ENCODE results near the gene RNASE8.

Gene RNASE8

GRCh38 chr14:21092273-21093011 lies 34.8 kb downstream of the RNASE8 start:
- DNase-seq (ENCODE audit: low read depth): peak; percentile 81
- TF ChIP-seq, protein P1, sequence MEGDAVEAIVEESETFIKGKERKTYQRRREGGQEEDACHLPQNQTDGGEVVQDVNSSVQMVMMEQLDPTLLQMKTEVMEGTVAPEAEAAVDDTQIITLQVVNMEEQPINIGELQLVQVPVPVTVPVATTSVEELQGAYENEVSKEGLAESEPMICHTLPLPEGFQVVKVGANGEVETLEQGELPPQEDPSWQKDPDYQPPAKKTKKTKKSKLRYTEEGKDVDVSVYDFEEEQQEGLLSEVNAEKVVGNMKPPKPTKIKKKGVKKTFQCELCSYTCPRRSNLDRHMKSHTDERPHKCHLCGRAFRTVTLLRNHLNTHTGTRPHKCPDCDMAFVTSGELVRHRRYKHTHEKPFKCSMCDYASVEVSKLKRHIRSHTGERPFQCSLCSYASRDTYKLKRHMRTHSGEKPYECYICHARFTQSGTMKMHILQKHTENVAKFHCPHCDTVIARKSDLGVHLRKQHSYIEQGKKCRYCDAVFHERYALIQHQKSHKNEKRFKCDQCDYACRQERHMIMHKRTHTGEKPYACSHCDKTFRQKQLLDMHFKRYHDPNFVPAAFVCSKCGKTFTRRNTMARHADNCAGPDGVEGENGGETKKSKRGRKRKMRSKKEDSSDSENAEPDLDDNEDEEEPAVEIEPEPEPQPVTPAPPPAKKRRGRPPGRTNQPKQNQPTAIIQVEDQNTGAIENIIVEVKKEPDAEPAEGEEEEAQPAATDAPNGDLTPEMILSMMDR (IDR thresholded peaks at IDR 0.05; ENCODE audit: low read length, missing control alignments): no peak

DNA sequence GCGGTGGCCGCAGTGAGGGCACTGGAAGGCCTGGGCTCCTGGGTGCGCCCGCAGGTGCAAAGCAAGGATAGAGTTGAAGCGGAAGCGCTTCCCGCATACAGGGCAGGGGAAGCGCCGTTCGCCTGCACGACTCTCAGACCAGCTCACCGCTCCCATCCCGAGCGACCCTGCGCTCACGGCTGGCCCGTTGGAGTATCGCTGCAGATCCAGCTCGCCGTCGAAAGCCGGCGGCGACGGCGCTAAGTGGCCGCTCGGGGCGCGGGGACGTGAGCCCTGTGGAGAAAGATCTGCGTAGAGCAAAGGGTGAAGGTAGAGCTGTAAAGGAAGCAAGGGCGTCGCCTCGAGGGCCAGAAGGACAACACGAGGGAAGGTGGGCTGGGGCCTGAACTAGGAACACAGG lies 35.4 kb downstream of the RNASE8 start:
- TF ChIP-seq, protein P1 (IDR thresholded peaks at IDR 0.05; ENCODE audit: low read length, missing control alignments): no peak
- no peak overlapping the region for H3K4me3 ChIP-seq (replicated peaks; ENCODE audit: low read depth, low read length)
- no peak for DNase-seq (ENCODE audit: low read depth)

More at GRCh38 chr14:21092273-21093011, 34.8 kb downstream of the RNASE8 start:
- H3K4me3 ChIP-seq (replicated peaks; ENCODE audit: low read depth, low read length): no peak overlapping the region

GRCh38 chr14:21093769-21094681 lies 36.4 kb downstream of the RNASE8 start:
- TF ChIP-seq, protein P1 (IDR thresholded peaks at IDR 0.05; ENCODE audit: low read length, missing control alignments): peak; percentile 44
- no peak for DNase-seq (ENCODE audit: low read depth)
- no peak overlapping the region for H3K4me3 ChIP-seq (replicated peaks; ENCODE audit: low read depth, low read length)

DNA sequence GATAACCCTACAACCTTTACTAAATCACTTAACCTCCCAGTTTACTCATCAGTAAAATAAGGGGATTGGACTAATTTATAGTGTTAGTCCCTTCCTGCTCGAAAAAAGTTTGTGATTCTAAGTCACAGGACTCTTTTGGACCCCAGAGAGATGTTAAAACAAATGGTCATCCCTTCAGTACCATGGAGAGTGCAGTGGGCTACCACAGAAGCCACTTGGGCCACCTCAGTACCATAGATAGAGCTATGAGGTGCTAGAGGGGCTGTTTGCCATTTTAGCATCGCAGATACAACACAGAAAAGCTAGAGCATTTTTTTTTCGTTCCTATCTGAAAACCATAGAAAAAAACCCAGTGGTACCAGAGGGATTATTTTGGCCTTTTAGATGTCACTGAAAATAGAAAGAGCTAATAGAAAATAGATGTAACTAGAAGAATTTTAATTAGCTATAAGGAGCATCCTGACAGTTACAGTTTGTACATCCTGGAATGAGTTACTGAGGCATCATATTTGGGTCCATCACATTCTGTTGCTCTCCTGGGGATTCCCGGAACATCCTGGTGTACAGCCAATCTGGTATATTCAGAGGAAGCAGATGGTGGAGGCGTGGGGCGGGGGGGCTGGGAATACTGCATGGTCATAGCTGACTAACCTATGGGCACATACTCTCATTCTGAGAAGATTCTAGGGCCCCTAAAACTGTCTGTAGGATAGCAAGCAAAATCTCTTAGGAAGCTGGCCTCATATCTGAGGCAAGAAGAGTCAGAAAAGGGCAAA lies 38.0 kb downstream of the RNASE8 start:
- peak; percentile 31 for DNase-seq (ENCODE audit: low read depth)
- H3K4me3 ChIP-seq (replicated peaks; ENCODE audit: low read depth, low read length): no peak overlapping the region

DNA sequence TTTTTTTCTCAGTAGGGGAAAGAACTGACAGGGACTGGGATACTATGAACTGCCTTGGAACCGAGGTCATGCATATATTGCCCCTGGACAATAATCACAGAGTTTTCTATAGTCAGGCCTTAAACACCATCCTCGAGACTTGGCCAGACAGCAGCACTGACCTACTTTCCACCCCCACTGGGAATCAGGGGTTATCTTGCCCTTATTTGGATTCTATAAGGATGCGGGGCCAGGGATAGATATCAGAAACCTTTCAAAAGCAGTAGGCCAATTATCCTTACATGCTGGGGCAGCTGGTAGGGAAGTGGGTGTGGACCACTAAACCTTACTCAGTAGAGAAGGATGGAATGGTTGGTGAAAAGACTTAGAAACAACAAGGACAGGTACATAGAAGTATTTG lies 38.8 kb downstream of the RNASE8 start:
- no peak for DNase-seq (ENCODE audit: low read depth)
- TF ChIP-seq, protein P1 (IDR thresholded peaks at IDR 0.05; ENCODE audit: low read length, missing control alignments): no peak
- H3K4me3 ChIP-seq (replicated peaks; ENCODE audit: low read depth, low read length): no peak overlapping the region

More for the DNA sequence above, 38.0 kb downstream of the RNASE8 start:
- TF ChIP-seq, protein P1 (IDR thresholded peaks at IDR 0.05; ENCODE audit: low read length, missing control alignments): no peak

- DNase-seq (ENCODE audit: low read depth): no peak
- TF ChIP-seq, protein P1 (IDR thresholded peaks at IDR 0.05; ENCODE audit: low read length, missing control alignments): no peak
- H3K4me3 ChIP-seq (replicated peaks; ENCODE audit: low read depth, low read length): peak overlapping the region; percentile 36
These were observed 39.5 kb downstream of the RNASE8 start for GRCh38 chr14:21096978-21097635.
